IMR-90 (cell line): ENCODE results near the gene HPSE2. TPM values are rescaled to one million over a fixed set of nuclear protein-coding genes. Genes with fewer than 3 reads are reported as not detected.

Experiments
- ATAC-seq: fragments of 200-7000 bp; cut with Tn5 transposase; 2 replicates; pipeline ENCODE4 v1.9.1; 2020; ENCODE audit warnings: low read depth, mild to moderate bottlenecking, moderate library complexity
- BruUV-seq: library from RNA; stranded (reverse); fragments of 400-500 nt; replicated peaks from 2 replicates; lab custom pipeline; 2021; lab: Mats Ljungman, UMichigan
- CTCF ChIA-PET: fragments of 300-600 bp; formaldehyde crosslinking; extraction: SDS; loops from one replicate; lab custom pipeline; 2021; ENCODE audit warnings: antibody characterized with exemption; lab: Yijun Ruan, JAX
- POLR2A ChIA-PET: fragments of 300-600 bp; sonication (Branson Sonifier 250); formaldehyde crosslinking; loops from one replicate; lab custom pipeline; 2022; ENCODE audit warnings: antibody characterized with exemption; ENCODE audit not compliant: unreplicated experiment; lab: Charles Lee
- DNase-seq: peaks from one replicate; pipeline ENCODE4 v3.0.0; 2013
- H2AFZ ChIP-seq: replicated peaks from 2 replicates; pipeline ENCODE3; 2013; ENCODE audit warnings: low read length, mild to moderate bottlenecking; ENCODE audit not compliant: poor library complexity
- H2AK5ac ChIP-seq: 2 replicates; pipeline ENCODE4 v1.6.1; 2013; ENCODE audit warnings: low read depth, low read length, inconsistent platforms
- H2AK9ac ChIP-seq: replicated peaks from 2 replicates; pipeline ENCODE3; 2013; ENCODE audit warnings: mild to moderate bottlenecking, low read depth, low read length, moderate library complexity; ENCODE audit not compliant: poor library complexity
- H2BK120ac ChIP-seq: 2 replicates; pipeline ENCODE4 v1.6.1; 2013; ENCODE audit warnings: low read depth, low read length, inconsistent platforms
- H2BK15ac ChIP-seq: 3 replicates; pipeline ENCODE4 v1.6.1; 2013; ENCODE audit warnings: low read depth, low read length, inconsistent platforms
- H2BK20ac ChIP-seq: 2 replicates; pipeline ENCODE4 v1.6.1; 2013; ENCODE audit warnings: low read depth, mild to moderate bottlenecking, inconsistent platforms, low read length, moderate library complexity
- H2BK5ac ChIP-seq: 2 replicates; pipeline ENCODE4 v1.6.1; 2013; ENCODE audit warnings: mild to moderate bottlenecking, low read depth, low read length, inconsistent platforms; ENCODE audit not compliant: poor library complexity, severe bottlenecking
- H3K14ac ChIP-seq: replicated peaks from 2 replicates; pipeline ENCODE4 v1.6.1; 2013; ENCODE audit warnings: low read depth, low read length, inconsistent platforms
- H3K18ac ChIP-seq: 2 replicates; pipeline ENCODE4 v1.6.1; 2013; ENCODE audit warnings: low read depth, low read length, control low read depth
- H3K23ac ChIP-seq: 2 replicates; pipeline ENCODE4 v1.6.1; 2013; ENCODE audit warnings: low read depth, low read length, inconsistent platforms
- H3K27ac ChIP-seq: 2 replicates; pipeline ENCODE4 v1.5.1; 2013; ENCODE audit warnings: mild to moderate bottlenecking, control low read depth, low read length; ENCODE audit not compliant: insufficient read depth
- H3K27me3 ChIP-seq: 2 replicates; pipeline ENCODE4 v1.6.1; 2013; ENCODE audit warnings: low read length; ENCODE audit not compliant: control insufficient read depth, insufficient read depth
- H3K36me3 ChIP-seq: 2 replicates; pipeline ENCODE4 v1.6.1; 2013; ENCODE audit warnings: low read length, mixed read lengths; ENCODE audit not compliant: control insufficient read depth, insufficient read depth
- H3K4ac ChIP-seq: 2 replicates; pipeline ENCODE4 v1.6.1; 2013; ENCODE audit warnings: low read depth, low read length, inconsistent platforms
- H3K4me1 ChIP-seq: 2 replicates; pipeline ENCODE4 v1.6.1; 2013; ENCODE audit warnings: low read length, mixed read lengths; ENCODE audit not compliant: control insufficient read depth, insufficient read depth
- H3K4me2 ChIP-seq: 2 replicates; pipeline ENCODE4 v1.6.1; 2013; ENCODE audit warnings: low read depth, mild to moderate bottlenecking, control low read depth, low read length, moderate library complexity
- H3K4me3 ChIP-seq: 2 replicates; pipeline ENCODE4 v1.5.1; 2013; ENCODE audit warnings: low read depth, mild to moderate bottlenecking, control low read depth, low read length, moderate library complexity; ENCODE audit not compliant: insufficient read depth
- H3K56ac ChIP-seq: 2 replicates; pipeline ENCODE4 v1.6.1; 2013; ENCODE audit warnings: low read length, inconsistent platforms; ENCODE audit not compliant: insufficient read depth; ENCODE audit errors: extremely low read depth
- H3K79me1 ChIP-seq, 2 experiments: 2 replicates each; pipeline ENCODE4 v1.6.1; 2013; ENCODE audit warnings: low read length in 2 of 2, inconsistent platforms in 1 of 2, low read depth in 1 of 2
- H3K9ac ChIP-seq: 2 replicates; pipeline ENCODE4 v1.6.1; 2013; ENCODE audit warnings: low read depth, low read length, control low read depth
- H3K9me1 ChIP-seq: 2 replicates; pipeline ENCODE4 v1.6.1; 2013; ENCODE audit warnings: low read length, inconsistent platforms; ENCODE audit not compliant: insufficient read depth
- H3K9me3 ChIP-seq: 2 replicates; pipeline ENCODE4 v1.6.1; 2013; ENCODE audit warnings: low read length; ENCODE audit not compliant: control insufficient read depth, insufficient read depth
- H4K20me1 ChIP-seq: 2 replicates; pipeline ENCODE4 v1.6.1; 2013; ENCODE audit warnings: low read length, inconsistent platforms; ENCODE audit not compliant: insufficient read depth
- H4K5ac ChIP-seq: 2 replicates; pipeline ENCODE4 v1.6.1; 2013; ENCODE audit warnings: mild to moderate bottlenecking, low read depth, low read length, control low read depth
- H4K8ac ChIP-seq, 2 experiments: 2 replicates each; pipeline ENCODE4 v1.6.1; 2013; ENCODE audit warnings: low read depth in 2 of 2, low read length in 2 of 2, control low read depth in 1 of 2, inconsistent platforms in 1 of 2
- H4K91ac ChIP-seq: 2 replicates; pipeline ENCODE4 v1.6.1; 2013; ENCODE audit warnings: low read depth, low read length, inconsistent platforms; ENCODE audit not compliant: insufficient read depth
- MAFK ChIP-seq: IDR thresholded peaks from 2 replicates; pipeline ENCODE4 v1.6.1; 2012; ENCODE audit warnings: low read depth, low read length, improper control_type of control experiment
- MAZ ChIP-seq: IDR thresholded peaks from 2 replicates; pipeline ENCODE4 v1.6.1; 2012; ENCODE audit warnings: low read depth, mild to moderate bottlenecking, low read length, improper control_type of control experiment, moderate library complexity, borderline replicate concordance
- POLR2A ChIP-seq: IDR thresholded peaks from 2 replicates; pipeline ENCODE4 v1.6.1; 2012; ENCODE audit warnings: mild to moderate bottlenecking, low read depth, low read length
- WGBS, 2 experiments: methylation state at CpG; one replicate each; pipeline versions ENCODE4 v1.1.5 to v1.1.7; 2013; ENCODE audit warnings: missing lambda C conversion rate in 2 of 2; ENCODE audit not compliant: insufficient read length in 1 of 2; ENCODE audit errors: extremely low coverage in 2 of 2; 5-methylcytosine and 5-hydroxymethylcytosine counted together
- dilution Hi-C: fragments of 300-500 bp; cut with HindIII; formaldehyde crosslinking; loops from one replicate; pipeline ENCODE4 v1.14.3; 2018; ENCODE audit warnings: low sequenced_read_pairs; ENCODE audit not compliant: unreplicated experiment
- in situ Hi-C: fragments of 300-500 bp; cut with MboI; formaldehyde crosslinking; loops from 3 replicates; pipeline ENCODE4 v1.14.3; 2019; ENCODE audit warnings: low sequenced_read_pairs, inconsistent platforms, mixed read lengths
- intact Hi-C: fragments of 100-400 bp; cut with micrococcal nuclease; formaldehyde crosslinking; loops from 2 replicates; pipeline ENCODE4 v1.10.0; 2022
- polyA plus RNA-seq, 3 experiments: library from polyadenylated mRNA; depleted of rRNA; stranded (reverse); fragments of >200 nt; gene quantifications; 2 replicates each; pipeline ENCODE4 v1.2.3, GENCODE V29; 2012; ENCODE audit warnings: low replicate concordance in 1 of 3
- total RNA-seq: library from RNA; depleted of rRNA; stranded (reverse); fragments of >200 nt; gene quantifications from 2 replicates; pipeline ENCODE4 v1.2.3, GENCODE V29; 2012

Gene HPSE2
- total and polyA plus RNA-seq, 2 of the 4 experiments (the other 2 are of a cell fraction), result not detected

GRCh38 chr10:98424295-98425254 lies 811.1 kb downstream of the HPSE2 start:
- 95% methylated on average over 6 of the region's 23 CpGs; no CpG with 5 or more reads in 1 of the 2 experiments for WGBS, 2 experiments

More at GRCh38 chr10:98424295-98425254, 811.1 kb downstream of the HPSE2 start:
- Histone ChIP-seq H3K36me3 (peaks cover 33% of the 10 kb centered on the region), H3K56ac (no peak overlapping the region), H2AK5ac (no peak overlapping the region), H2AK9ac (no peak overlapping the region), H2BK5ac (no peak overlapping the region), H3K79me1 (no peaks in the 10 kb centered on the region), H2BK20ac (no peak overlapping the region), H4K20me1 (no peaks in the 10 kb centered on the region), H3K23ac (no peak overlapping the region), H4K8ac (no peak overlapping the region), H2BK120ac (no peak overlapping the region), H3K9ac (no peak overlapping the region), H3K4ac (no peak overlapping the region), H3K9me3 (no peaks in the 10 kb centered on the region), H2BK15ac (no peak overlapping the region), H4K91ac (no peak overlapping the region), H4K5ac (no peak overlapping the region), H3K14ac (no peak overlapping the region), H3K18ac (no peak overlapping the region), H3K4me1 (no peaks in the 10 kb centered on the region), H2AFZ (no peak overlapping the region), H3K4me3 (no peak overlapping the region), H3K27ac (no peak overlapping the region), H3K27me3 (no peaks in the 10 kb centered on the region), H3K9me1 (no peaks in the 10 kb centered on the region), H3K4me2 (no peak overlapping the region)
- ATAC-seq, result no peak
- DNase-seq, result no peak
- ChIA-PET POLR2A (no interaction called here), CTCF (interaction anchor here (0.5 to 1.0 kb wide), 2 partner anchors 36 to 271 kb away, joined by 3 to 5 read pairs; no protein-coding TSS in a partner anchor)
- dilution Hi-C loops (no loop called here), in situ Hi-C loops (no loop called here), intact Hi-C loops (no loop called here)
- TF ChIP-seq POLR2A, result no peak
- TF ChIP-seq MAFK, result no peak
- TF ChIP-seq MAZ, result no peak
- no TSS peak for BruUV-seq
